Measurements from ENCODE around the gene FAM20C. TPM values are rescaled to one million over a fixed set of nuclear protein-coding genes. Genes with fewer than 3 reads are reported as not detected.
"Not testable (repeated sequence)": the region's sequence is repeated elsewhere in the genome, so short reads cannot be mapped to it uniquely, and the experiment has no call there.

Gene FAM20C
- total RNA-seq, 1 experiment from 2014 or later = 34.0 TPM

DNA sequence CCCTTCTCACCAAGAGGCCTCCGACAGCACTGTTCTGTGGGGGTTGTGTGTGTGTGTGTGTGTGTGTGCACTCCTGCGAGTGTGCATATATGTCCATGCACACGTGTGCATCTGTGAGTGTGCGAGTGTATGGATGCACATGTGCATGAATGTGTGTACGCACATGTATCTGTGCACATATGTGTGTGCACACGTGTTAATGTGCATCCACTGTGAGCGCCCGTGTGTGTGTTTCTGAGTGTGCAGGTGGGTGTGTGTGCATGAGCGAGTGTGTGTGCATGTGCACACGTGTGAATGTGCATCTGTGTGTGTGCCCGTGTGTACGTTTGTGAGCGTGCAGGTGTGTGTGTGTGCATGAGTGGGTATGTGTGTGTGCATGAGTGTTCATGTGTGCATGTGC lies 49.1 kb downstream of the FAM20C start:
- Histone ChIP-seq H3K36me3 (ENCODE audit: control insufficient read depth, insufficient read depth, low read length) (no peaks in the 10 kb centered on the region; the same call in 1 of the 2 replicates), H3K27me3 (replicated peaks; ENCODE audit: control insufficient read depth, insufficient read depth, low read length) (no peaks in the 10 kb centered on the region), H3K4me1 (no peaks in the 10 kb centered on the region), H3K9me3 (no peaks in the 10 kb centered on the region), H3K4me3 (ENCODE audit: low read depth, low read length) (no peak overlapping the region)
- no TSS peak for BruUV-seq (replicated peaks)
- Mint-ChIP-seq H3K4me1 (ENCODE audit: low read depth, unreplicated experiment) (no peaks in the 10 kb centered on the region), H3K4me3 (ENCODE audit: unreplicated experiment) (no peak overlapping the region), H3K36me3 (ENCODE audit: insufficient read depth, unreplicated experiment) (no peaks in the 10 kb centered on the region), H3K27ac (ENCODE audit: unreplicated experiment) (no peak overlapping the region), H3K27me3 (ENCODE audit: insufficient read depth, unreplicated experiment) (no peaks in the 10 kb centered on the region), H3K9me3 (ENCODE audit: unreplicated experiment) (no peaks in the 10 kb centered on the region)
- intact Hi-C loops (cut with micrococcal nuclease; ENCODE audit: unreplicated experiment) = no loop called here
- ChIA-PET POLR2A (no interaction called here), CTCF (no interaction called here)
- TF ChIP-seq, protein P1, sequence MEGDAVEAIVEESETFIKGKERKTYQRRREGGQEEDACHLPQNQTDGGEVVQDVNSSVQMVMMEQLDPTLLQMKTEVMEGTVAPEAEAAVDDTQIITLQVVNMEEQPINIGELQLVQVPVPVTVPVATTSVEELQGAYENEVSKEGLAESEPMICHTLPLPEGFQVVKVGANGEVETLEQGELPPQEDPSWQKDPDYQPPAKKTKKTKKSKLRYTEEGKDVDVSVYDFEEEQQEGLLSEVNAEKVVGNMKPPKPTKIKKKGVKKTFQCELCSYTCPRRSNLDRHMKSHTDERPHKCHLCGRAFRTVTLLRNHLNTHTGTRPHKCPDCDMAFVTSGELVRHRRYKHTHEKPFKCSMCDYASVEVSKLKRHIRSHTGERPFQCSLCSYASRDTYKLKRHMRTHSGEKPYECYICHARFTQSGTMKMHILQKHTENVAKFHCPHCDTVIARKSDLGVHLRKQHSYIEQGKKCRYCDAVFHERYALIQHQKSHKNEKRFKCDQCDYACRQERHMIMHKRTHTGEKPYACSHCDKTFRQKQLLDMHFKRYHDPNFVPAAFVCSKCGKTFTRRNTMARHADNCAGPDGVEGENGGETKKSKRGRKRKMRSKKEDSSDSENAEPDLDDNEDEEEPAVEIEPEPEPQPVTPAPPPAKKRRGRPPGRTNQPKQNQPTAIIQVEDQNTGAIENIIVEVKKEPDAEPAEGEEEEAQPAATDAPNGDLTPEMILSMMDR (IDR thresholded peaks at IDR 0.05; ENCODE audit: insufficient read depth in 1 of 2, low read depth in 1 of 2, low read length in 1 of 2, severe bottlenecking in 1 of 2, unreplicated experiment in 1 of 2) = no peak
- no peak for DNase-seq

DNA sequence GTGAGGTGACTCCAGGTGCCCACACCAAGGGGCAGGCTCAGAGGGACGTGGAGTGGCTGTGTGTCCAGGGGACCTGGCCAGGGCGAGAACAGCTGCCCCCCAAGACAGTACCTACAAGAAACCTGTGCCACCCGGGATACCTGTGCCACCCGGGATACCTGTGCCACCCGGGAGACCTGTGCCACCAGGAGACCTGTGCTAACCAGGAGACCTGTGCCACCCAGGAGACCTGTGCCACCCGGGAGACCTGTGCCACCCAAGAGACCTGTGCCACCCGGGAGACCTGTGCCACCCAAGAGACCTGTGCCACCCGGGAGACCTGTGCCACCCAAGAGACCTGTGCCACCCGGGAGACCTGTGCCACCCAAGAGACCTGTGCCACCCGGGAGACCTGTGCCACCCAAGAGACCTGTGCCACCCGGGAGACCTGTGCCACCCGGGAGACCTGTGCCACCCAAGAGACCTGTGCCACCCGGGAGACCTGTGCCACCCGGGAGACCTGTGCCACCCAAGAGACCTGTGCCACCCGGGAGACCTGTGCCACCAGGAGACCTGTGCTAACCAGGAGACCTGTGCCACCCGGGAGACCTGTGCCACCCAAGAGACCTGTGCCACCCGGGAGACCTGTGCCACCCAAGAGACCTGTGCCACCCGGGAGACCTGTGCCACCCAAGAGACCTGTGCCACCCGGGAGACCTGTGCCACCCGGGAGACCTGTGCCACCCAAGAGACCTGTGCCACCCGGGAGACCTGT lies 50.6 kb downstream of the FAM20C start:
- intact Hi-C loops (cut with micrococcal nuclease; ENCODE audit: unreplicated experiment); H3K9me3 Mint-ChIP-seq (ENCODE audit: unreplicated experiment); POLR2A ChIA-PET: not testable (repeated sequence)

DNA sequence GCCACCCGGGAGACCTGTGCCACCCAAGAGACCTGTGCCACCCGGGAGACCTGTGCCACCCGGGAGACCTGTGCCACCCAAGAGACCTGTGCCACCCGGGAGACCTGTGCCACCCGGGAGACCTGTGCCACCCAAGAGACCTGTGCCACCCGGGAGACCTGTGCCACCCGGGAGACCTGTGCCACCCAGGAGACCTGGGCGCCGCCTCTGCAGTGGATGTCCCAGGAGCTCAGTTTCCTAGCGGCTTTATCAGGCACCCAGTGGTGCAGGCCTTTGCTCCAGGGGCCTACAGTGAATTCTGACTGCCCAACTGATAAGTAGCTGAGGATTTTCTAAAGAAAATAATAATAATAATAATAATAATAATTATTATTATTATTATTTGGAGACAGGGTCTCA lies 51.2 kb downstream of the FAM20C start:
- intact Hi-C loops (cut with micrococcal nuclease; ENCODE audit: unreplicated experiment); CTCF ChIA-PET; H3K36me3 ChIP-seq (ENCODE audit: control insufficient read depth, insufficient read depth, low read length); H3K27me3 ChIP-seq (replicated peaks; ENCODE audit: control insufficient read depth, insufficient read depth, low read length); H3K4me1 Mint-ChIP-seq (ENCODE audit: low read depth, unreplicated experiment); DNase-seq; H3K36me3 Mint-ChIP-seq (ENCODE audit: insufficient read depth, unreplicated experiment); POLR2A ChIA-PET; H3K27ac Mint-ChIP-seq (ENCODE audit: unreplicated experiment); H3K9me3 ChIP-seq; BruUV-seq (replicated peaks); H3K27me3 Mint-ChIP-seq (ENCODE audit: insufficient read depth, unreplicated experiment); H3K4me3 ChIP-seq (ENCODE audit: low read depth, low read length); H3K4me1 ChIP-seq; H3K4me3 Mint-ChIP-seq (ENCODE audit: unreplicated experiment); H3K9me3 Mint-ChIP-seq (ENCODE audit: unreplicated experiment): not testable (repeated sequence)

More for the DNA sequence above, 50.6 kb downstream of the FAM20C start:
- H3K36me3 ChIP-seq (ENCODE audit: control insufficient read depth, insufficient read depth, low read length); CTCF ChIA-PET; H3K36me3 Mint-ChIP-seq (ENCODE audit: insufficient read depth, unreplicated experiment); H3K27me3 Mint-ChIP-seq (ENCODE audit: insufficient read depth, unreplicated experiment); DNase-seq; H3K4me1 ChIP-seq; H3K4me3 Mint-ChIP-seq (ENCODE audit: unreplicated experiment); H3K4me3 ChIP-seq (ENCODE audit: low read depth, low read length); H3K27me3 ChIP-seq (replicated peaks; ENCODE audit: control insufficient read depth, insufficient read depth, low read length); H3K4me1 Mint-ChIP-seq (ENCODE audit: low read depth, unreplicated experiment); H3K27ac Mint-ChIP-seq (ENCODE audit: unreplicated experiment); BruUV-seq (replicated peaks); H3K9me3 ChIP-seq: not testable (repeated sequence)

DNA sequence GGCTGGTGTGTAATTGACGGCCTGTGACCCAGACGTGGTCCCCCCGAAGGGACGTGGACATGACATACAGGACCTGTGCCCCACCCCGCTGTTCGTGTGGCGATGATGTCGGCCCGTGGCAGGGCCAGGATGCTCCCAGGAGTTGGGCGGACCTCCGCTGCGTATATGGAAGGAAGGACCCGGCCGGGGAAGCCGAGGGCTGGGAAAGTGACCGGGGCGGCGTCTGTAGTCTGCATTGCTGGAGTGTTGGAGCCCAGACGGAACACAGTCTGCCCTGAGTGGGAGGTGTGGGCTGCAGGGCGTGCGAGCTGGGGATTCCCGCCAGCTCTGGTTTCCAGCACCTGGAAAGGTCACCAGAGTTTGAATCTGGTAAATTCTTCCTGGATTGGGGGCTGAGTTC lies 52.6 kb downstream of the FAM20C start:
- H3K27ac Mint-ChIP-seq (ENCODE audit: unreplicated experiment) = no peak overlapping the region
- H3K4me1 Mint-ChIP-seq (ENCODE audit: low read depth, unreplicated experiment) = no peaks in the 10 kb centered on the region
- TF ChIP-seq, protein P1 (IDR thresholded peaks at IDR 0.05; ENCODE audit: insufficient read depth in 1 of 2, low read depth in 1 of 2, low read length in 1 of 2, severe bottlenecking in 1 of 2, unreplicated experiment in 1 of 2) = no peak
- DNase-seq = no peak
- Histone ChIP-seq H3K9me3 (no peaks in the 10 kb centered on the region), H3K4me3 (ENCODE audit: low read depth, low read length) (no peak overlapping the region), H3K4me1 (no peaks in the 10 kb centered on the region), H3K27me3 (replicated peaks; ENCODE audit: control insufficient read depth, insufficient read depth, low read length) (no peaks in the 10 kb centered on the region), H3K36me3 (ENCODE audit: control insufficient read depth, insufficient read depth, low read length) (no peaks in the 10 kb centered on the region)
- H3K27me3 Mint-ChIP-seq (ENCODE audit: insufficient read depth, unreplicated experiment) = no peaks in the 10 kb centered on the region
- no peaks in the 10 kb centered on the region for H3K9me3 Mint-ChIP-seq (ENCODE audit: unreplicated experiment)
- BruUV-seq (replicated peaks) = no TSS peak
- H3K36me3 Mint-ChIP-seq (ENCODE audit: insufficient read depth, unreplicated experiment) = no peaks in the 10 kb centered on the region
- POLR2A ChIA-PET = no interaction called here
- CTCF ChIA-PET = no interaction called here
- no peak overlapping the region for H3K4me3 Mint-ChIP-seq (ENCODE audit: unreplicated experiment)
- intact Hi-C loops (cut with micrococcal nuclease; ENCODE audit: unreplicated experiment) = no loop called here

Measured in Caco-2 (cell line).